GM20000 (cell line): ENCODE measurements around the gene TDG.

Experiments used
- DNase-seq: peaks from one replicate; pipeline ENCODE4 v3.0.0; 2012; ENCODE audit warnings: low spot score
- TF ChIP-seq, protein P1 (sequence below): IDR thresholded peaks from 2 replicates; pipeline ENCODE4 v1.5.1; 2012; ENCODE audit warnings: mild to moderate bottlenecking, control low read depth; ENCODE audit errors: extremely low read depth, missing control alignments

Gene TDG

GRCh38 chr12:103978384-103978982 lies 12.8 kb downstream of the TDG start:
- TF ChIP-seq, protein P1, sequence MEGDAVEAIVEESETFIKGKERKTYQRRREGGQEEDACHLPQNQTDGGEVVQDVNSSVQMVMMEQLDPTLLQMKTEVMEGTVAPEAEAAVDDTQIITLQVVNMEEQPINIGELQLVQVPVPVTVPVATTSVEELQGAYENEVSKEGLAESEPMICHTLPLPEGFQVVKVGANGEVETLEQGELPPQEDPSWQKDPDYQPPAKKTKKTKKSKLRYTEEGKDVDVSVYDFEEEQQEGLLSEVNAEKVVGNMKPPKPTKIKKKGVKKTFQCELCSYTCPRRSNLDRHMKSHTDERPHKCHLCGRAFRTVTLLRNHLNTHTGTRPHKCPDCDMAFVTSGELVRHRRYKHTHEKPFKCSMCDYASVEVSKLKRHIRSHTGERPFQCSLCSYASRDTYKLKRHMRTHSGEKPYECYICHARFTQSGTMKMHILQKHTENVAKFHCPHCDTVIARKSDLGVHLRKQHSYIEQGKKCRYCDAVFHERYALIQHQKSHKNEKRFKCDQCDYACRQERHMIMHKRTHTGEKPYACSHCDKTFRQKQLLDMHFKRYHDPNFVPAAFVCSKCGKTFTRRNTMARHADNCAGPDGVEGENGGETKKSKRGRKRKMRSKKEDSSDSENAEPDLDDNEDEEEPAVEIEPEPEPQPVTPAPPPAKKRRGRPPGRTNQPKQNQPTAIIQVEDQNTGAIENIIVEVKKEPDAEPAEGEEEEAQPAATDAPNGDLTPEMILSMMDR, result no peak
- DNase-seq, result no peak

GRCh38 chr12:103986829-103987228 lies 21.2 kb downstream of the TDG start:
- DNase-seq, result no peak
- TF ChIP-seq, protein P1, result no peak

GRCh38 chr12:103994235-103994634 lies 28.6 kb downstream of the TDG start:
- no peak for DNase-seq
- TF ChIP-seq, protein P1, result no peak

GRCh38 chr12:103996595-103996994 lies 30.9 kb downstream of the TDG start:
- no peak for DNase-seq
- TF ChIP-seq, protein P1, result no peak

DNA sequence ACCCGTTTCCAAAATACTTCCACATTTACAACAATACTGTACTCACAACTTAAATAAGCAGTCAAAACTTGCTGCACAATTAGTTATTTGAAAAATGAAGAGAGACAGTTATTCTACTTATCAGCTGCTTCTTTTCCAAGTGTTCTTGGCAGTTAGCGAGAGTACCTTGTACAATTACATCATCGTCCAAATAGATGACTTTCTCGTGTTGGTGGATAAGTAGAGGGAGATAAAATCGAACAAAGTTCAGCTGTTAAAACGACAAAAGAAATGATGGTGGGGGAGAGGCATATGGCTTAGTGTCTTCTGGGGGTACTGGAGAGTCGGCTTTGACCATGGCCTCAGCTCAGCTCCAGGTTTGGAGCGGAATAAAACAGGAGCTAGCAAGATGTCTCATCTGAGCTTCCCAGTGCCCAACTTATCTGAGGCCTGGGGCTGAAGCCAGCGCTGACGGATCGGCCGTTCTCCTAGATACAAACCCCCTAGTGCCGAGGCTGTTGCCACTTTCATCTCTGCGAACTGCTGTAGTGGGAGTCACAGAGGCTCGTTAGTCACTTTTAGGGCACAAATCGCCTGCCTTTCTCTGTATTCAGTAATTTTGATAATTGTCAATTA lies 31.7 kb downstream of the TDG start:
- DNase-seq, result no peak
- TF ChIP-seq, protein P1, result no peak

- TF ChIP-seq, protein P1, result no peak
- no peak for DNase-seq
Measured at GRCh38 chr12:103998976-103999375, 33.3 kb downstream of the TDG start.

- TF ChIP-seq, protein P1, result no peak
- no peak for DNase-seq
Measured at GRCh38 chr12:104000807-104001434, 35.2 kb downstream of the TDG start.
